Tibial artery (tissue), 4 donors: ENCODE measurements around the gene PRPSAP1.

Source experiments
- DNase-seq, 2 donors: peaks; one replicate each; pipeline ENCODE4 v3.0.0-alpha.2; 2019
- H3K27ac ChIP-seq, 2 donors: fragments of 200-600 bp; sonication (generic) in 1 of 2; 1 replicate in 1 of 2; 2 replicates in 1 of 2; pipeline ENCODE4 v1.5.1; 2018 to 2019; ENCODE audit warnings: mild to moderate bottlenecking in 1 of 2
- H3K27me3 ChIP-seq, 2 donors: fragments of 200-600 bp; sonication (generic) in 1 of 2; one replicate each; pipeline versions ENCODE4 v1.5.1 to v1.6.0; 2016 to 2019
- H3K36me3 ChIP-seq, 3 donors: fragments of 200-600 bp; sonication (generic) in 2 of 3; one replicate each; pipeline ENCODE4 v1.5.1; 2016 to 2019; ENCODE audit warnings: mild to moderate bottlenecking in 2 of 3
- H3K4me1 ChIP-seq, 4 donors: fragments of 200-600 bp; sonication (generic) in 2 of 4; 1 replicate in 3 of 4; 2 replicates in 1 of 4; pipeline ENCODE4 v1.5.1; 2016 to 2019
- H3K4me3 ChIP-seq, 2 donors: fragments of 200-600 bp; sonication (generic) in 1 of 2; 1 replicate in 1 of 2; 2 replicates in 1 of 2; pipeline ENCODE4 v1.5.1; 2018 to 2019; ENCODE audit warnings: mild to moderate bottlenecking in 2 of 2
- H3K9me3 ChIP-seq, 3 donors: fragments of 200-600 bp; sonication (generic) in 1 of 3; one replicate each; pipeline ENCODE4 v1.5.1; 2016 to 2019
- intact Hi-C: fragments of 100-400 bp; cut with DNase I; formaldehyde crosslinking; loops from one replicate; pipeline ENCODE4 v1.15.0; 2023; ENCODE audit warnings: low total_unique reads
- TF ChIP-seq, protein P1 (sequence below), 2 experiments: fragments of 200-600 bp in 1 of 2; fragments of 450-650 bp in 1 of 2; IDR thresholded peaks; one replicate each; pipeline ENCODE4 v1.5.1; 2017 to 2019; ENCODE audit warnings: antibody characterized with exemption in 2 of 2, mild to moderate bottlenecking in 1 of 2, moderate library complexity in 1 of 2

Gene PRPSAP1

DNA sequence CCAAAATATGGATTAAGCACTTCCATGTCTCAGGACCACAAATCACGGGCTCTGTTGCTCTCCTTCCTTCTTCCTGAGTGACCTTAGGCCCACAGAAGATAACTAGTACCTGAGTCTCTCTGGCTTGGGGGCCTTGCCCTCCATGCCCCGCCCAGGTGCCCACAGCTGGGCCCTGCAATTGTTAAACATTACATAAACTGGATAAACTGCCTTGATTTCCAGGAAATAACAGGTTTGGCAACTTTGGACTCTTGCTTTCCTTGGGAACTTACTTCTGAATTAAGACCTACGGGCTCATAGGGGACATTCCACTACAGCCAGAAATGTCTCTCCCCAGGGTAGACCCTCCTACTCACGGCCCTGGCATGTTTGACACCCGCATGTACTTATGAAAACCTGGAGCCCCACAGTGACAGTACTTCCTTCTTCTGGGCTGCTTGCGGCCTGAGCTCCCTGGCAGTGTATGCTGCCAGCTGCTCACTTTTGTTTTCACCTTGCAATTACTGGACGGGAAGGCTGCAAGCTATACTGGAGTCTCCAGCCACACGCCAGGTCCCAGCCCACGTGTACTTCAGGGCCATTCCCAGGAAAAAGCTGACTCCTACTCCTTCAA lies 90.9 kb downstream of the PRPSAP1 start:
- Histone ChIP-seq H3K36me3 (peaks cover 0 to 2% (median 0%) of the 10 kb centered on the region in 3 donors), H3K4me3 (no peak overlapping the region), H3K27ac (no peak overlapping the region), H3K27me3 (no peaks in the 10 kb centered on the region), H3K9me3 (no peaks in the 10 kb centered on the region), H3K4me1 (peaks cover 0 to 28% (median 19%) of the 10 kb centered on the region in 4 donors)
- DNase-seq, result no peak
- TF ChIP-seq, protein P1, sequence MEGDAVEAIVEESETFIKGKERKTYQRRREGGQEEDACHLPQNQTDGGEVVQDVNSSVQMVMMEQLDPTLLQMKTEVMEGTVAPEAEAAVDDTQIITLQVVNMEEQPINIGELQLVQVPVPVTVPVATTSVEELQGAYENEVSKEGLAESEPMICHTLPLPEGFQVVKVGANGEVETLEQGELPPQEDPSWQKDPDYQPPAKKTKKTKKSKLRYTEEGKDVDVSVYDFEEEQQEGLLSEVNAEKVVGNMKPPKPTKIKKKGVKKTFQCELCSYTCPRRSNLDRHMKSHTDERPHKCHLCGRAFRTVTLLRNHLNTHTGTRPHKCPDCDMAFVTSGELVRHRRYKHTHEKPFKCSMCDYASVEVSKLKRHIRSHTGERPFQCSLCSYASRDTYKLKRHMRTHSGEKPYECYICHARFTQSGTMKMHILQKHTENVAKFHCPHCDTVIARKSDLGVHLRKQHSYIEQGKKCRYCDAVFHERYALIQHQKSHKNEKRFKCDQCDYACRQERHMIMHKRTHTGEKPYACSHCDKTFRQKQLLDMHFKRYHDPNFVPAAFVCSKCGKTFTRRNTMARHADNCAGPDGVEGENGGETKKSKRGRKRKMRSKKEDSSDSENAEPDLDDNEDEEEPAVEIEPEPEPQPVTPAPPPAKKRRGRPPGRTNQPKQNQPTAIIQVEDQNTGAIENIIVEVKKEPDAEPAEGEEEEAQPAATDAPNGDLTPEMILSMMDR (IDR thresholded peaks at IDR 0.05), result no peak
- intact Hi-C loops, result no loop called here

DNA sequence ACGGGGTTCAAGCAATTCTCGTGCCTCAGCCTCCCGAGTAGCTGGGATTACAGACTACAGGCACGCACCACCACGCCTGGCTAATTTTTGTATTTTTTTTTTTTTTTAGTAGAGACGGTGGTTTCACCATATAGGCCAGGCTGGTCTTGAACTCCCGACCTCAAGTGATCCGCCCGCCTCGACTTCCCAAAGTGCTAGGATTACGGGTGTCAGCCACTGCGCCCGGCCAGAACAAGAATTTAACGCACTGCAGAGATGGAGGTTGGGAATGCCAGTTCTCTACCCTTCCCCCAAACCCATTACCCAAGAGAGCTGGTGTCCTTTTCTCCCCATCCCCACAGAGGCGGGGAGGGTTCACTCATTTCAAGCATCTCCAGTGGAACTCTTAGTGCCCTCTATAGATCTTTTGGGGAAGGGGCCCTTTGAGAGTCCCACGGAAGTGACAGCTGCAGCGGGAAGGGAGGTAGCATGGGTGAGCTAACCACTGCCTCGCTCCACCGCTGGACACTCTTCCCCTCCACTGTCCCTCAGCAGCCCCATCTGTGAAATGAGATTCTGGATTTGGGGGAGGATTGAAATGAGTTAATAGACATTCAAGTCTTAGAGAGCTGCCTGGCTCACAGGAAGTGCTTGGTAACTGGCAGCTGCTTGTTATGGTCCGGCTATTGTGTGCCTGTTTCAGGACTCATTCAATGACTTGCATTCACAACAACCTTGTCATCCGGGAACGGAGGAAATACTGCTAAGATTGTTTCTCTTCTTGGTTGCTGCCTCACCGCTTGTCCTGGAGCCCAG lies 92.1 kb downstream of the PRPSAP1 start:
- intact Hi-C loops, result no loop called here
- Histone ChIP-seq H3K36me3 (no peaks in the 10 kb centered on the region), H3K27ac (no peak overlapping the region), H3K4me1 (peaks cover 0 to 16% (median 10%) of the 10 kb centered on the region in 4 donors), H3K27me3 (no peaks in the 10 kb centered on the region), H3K4me3 (no peak overlapping the region), H3K9me3 (no peaks in the 10 kb centered on the region)
- TF ChIP-seq, protein P1 (IDR thresholded peaks at IDR 0.05), result no peak
- DNase-seq, result no peak

DNA sequence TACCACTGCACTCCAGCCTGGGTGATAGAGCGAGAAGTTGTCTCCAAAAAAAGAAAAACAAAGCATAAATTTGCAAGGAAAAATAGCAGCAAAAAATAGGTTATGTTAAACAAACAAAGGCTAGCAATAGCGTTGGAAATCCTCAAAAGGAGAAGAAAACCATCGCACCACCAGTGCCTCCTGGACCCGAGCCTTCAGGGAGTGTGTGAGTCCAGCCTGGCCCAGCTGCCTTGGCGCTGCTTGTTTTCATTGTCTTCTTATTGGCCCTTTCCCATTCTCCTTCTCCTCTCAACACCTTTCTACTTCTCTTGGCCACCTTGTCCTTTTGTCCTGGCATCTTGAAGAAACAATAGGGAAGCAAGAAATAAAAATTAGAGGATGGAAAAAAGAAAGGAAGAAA lies 93.0 kb downstream of the PRPSAP1 start:
- H3K27ac ChIP-seq, result no peak overlapping the region
- intact Hi-C loops, result no loop called here
- H3K4me1 ChIP-seq, result peaks cover 0 to 11% (median 7%) of the 10 kb centered on the region in 4 donors
- H3K36me3 ChIP-seq, result no peaks in the 10 kb centered on the region
- DNase-seq, result no peak
- TF ChIP-seq, protein P1 (IDR thresholded peaks at IDR 0.05), result no peak
- no peak overlapping the region for H3K4me3 ChIP-seq
- H3K9me3 ChIP-seq, result no peaks in the 10 kb centered on the region
- peaks cover 0 to 2% of the 10 kb centered on the region in 2 donors for H3K27me3 ChIP-seq

DNA sequence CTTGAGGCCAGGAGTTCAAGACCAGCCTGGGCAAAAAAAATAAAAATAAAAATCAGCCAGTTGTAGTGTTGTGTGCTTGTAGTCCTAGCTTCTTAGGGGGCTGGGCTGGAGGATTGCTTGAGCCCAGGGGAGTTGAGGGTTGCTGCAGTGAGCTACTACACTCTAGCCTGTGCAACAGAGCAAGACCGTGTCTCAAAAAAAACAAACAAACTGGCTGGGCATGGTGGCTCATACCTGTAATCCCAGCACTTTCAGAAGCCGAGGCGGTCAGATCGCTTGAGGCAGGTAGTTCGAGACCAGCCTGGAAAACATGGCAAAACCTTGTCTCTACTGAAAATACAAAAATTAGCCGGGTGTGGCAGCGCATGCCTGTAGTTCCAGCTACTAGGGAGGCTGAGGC lies 93.5 kb downstream of the PRPSAP1 start:
- H3K27me3 ChIP-seq, result peaks cover 0 to 4% of the 10 kb centered on the region in 2 donors
- H3K4me1 ChIP-seq, result peaks cover 0 to 11% (median 7%) of the 10 kb centered on the region in 4 donors
- intact Hi-C loops, result no loop called here
- H3K36me3 ChIP-seq, result no peaks in the 10 kb centered on the region
- H3K27ac ChIP-seq, result no peak overlapping the region
- H3K4me3 ChIP-seq, result no peak overlapping the region
- TF ChIP-seq, protein P1 (IDR thresholded peaks at IDR 0.05), result no peak
- DNase-seq, result no peak
- H3K9me3 ChIP-seq, result no peaks in the 10 kb centered on the region
